ENCODE results near the gene MIAT. TPM values are rescaled to one million over a fixed set of nuclear protein-coding genes. Genes with fewer than 3 reads are reported as not detected.
A peak's percentile ranks its signal among the peaks of the same experiment; 100 is the strongest.

The MIAT gene
- total and polyA plus RNA-seq, 2 of the 8 experiments (the other 6 are each of a cell fraction or from before 2014, with no cell fraction given), result 27.6 to 36.0 TPM

DNA sequence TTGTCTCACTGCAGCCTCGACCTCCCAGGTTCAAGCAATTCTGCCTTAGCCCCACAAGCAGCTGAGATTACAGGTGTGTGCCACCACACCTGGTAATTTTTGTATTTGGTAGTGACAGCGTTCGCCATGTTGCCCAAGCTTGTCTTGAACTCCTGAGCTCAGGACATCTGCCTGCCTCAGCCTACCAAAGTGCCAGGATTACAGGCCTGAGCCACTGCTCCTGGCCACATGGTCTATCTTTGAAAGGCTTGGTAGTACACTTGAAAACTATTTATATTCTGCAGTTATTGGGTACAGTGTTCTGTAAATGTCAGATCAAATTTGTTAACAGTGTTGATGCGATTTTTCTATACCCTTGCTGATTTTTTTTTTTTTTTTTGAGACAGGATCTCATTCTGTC is 26.1 kb upstream of the MIAT start:
- TF ChIP-seq BCL11A (IDR thresholded peaks at IDR 0.05; ENCODE audit: low read depth in 2 of 2, low read length in 2 of 2), result no peak
- TF ChIP-seq GABPA (IDR thresholded peaks at IDR 0.05; ENCODE audit: borderline replicate concordance, insufficient read depth, low read length), result no peak
- TF ChIP-seq ASH2L (IDR thresholded peaks at IDR 0.05; ENCODE audit: low read length), result no peak
- no peak for TF ChIP-seq MAFK (IDR thresholded peaks at IDR 0.05; ENCODE audit: low read depth, low read length)
- TF ChIP-seq GTF2F1 (IDR thresholded peaks at IDR 0.05; ENCODE audit: borderline replicate concordance, low read depth, low read length), result no peak
- no peak for TF ChIP-seq TEAD4 (IDR thresholded peaks at IDR 0.05; ENCODE audit: low read depth, low read length)
- Histone ChIP-seq H3K23ac (ENCODE audit: insufficient read length) (no peak overlapping the region), H3K27ac (ENCODE audit: low read depth, low read length) (no peak overlapping the region), H3K14ac (ENCODE audit: insufficient read length) (no peak overlapping the region), H4K91ac (replicated peaks; ENCODE audit: insufficient read length, low read length) (no peak overlapping the region), H2BK12ac (ENCODE audit: low read depth, low read length) (no peak overlapping the region), H3K4me1 (replicated peaks in 1 of 4; ENCODE audit: control insufficient read depth in 3 of 4, insufficient read depth in 4 of 4, low read length in 3 of 4) (no peaks in the 10 kb centered on the region; a peak in 1 of 7 replicates), H2BK120ac (replicated peaks; ENCODE audit: low read depth, low read length) (no peak overlapping the region), H4K5ac (ENCODE audit: insufficient read length, low read depth, low read length) (no peak overlapping the region), H3K36me3 (ENCODE audit: control insufficient read depth in 2 of 4, insufficient read depth in 4 of 4, low read length in 3 of 4) (no peaks in the 10 kb centered on the region), H3K23me2 (ENCODE audit: low read depth, low read length) (no peaks in the 10 kb centered on the region), H4K8ac (ENCODE audit: extremely low read depth, insufficient read depth, low read length) (no peak overlapping the region), H3K56ac (replicated peaks; ENCODE audit: insufficient read length, low read depth, low read length) (no peak overlapping the region), H2BK20ac (ENCODE audit: low read length) (no peak overlapping the region), H4K20me1 (replicated peaks in 1 of 2; ENCODE audit: control insufficient read depth in 1 of 2, insufficient read depth in 2 of 2, low read length in 2 of 2) (no peaks in the 10 kb centered on the region), H2BK5ac (ENCODE audit: low read depth, low read length) (no peak overlapping the region; the same call in 1 of the 2 replicates), H3K9ac (replicated peaks in 1 of 4; ENCODE audit: extremely low read depth in 1 of 4, low read depth in 3 of 4, low read length in 3 of 4) (no peak overlapping the region), H3K79me2 (ENCODE audit: control insufficient read depth in 1 of 2, insufficient read depth in 2 of 2, low read length in 2 of 2) (no peaks in the 10 kb centered on the region), H2AK5ac (ENCODE audit: low read depth, low read length) (no peak overlapping the region), H3K4ac (replicated peaks; ENCODE audit: insufficient read length, low read depth, low read length) (no peak overlapping the region), H2AFZ (ENCODE audit: low read length) (no peak overlapping the region), H3K79me1 (ENCODE audit: low read depth, low read length) (no peaks in the 10 kb centered on the region), H3K4me3 (ENCODE audit: extremely low read depth in 1 of 4, insufficient read depth in 2 of 4, low read depth in 3 of 4, low read length in 4 of 4) (no peak overlapping the region), H2BK15ac (ENCODE audit: low read length) (0 out of 2 replicates have a peak overlapping the region, but pooled peaks have one; percentile 3), H3K9me3 (ENCODE audit: insufficient read depth in 2 of 2, low read depth in 1 of 2, low read length in 1 of 2) (no peaks in the 10 kb centered on the region; a peak in 1 of 4 replicates), H3K18ac (ENCODE audit: extremely low read depth, low read length) (no peak overlapping the region), H3K4me2 (ENCODE audit: insufficient read depth in 1 of 2, low read depth in 2 of 2, low read length in 2 of 2) (no peak overlapping the region), H3K27me3 (replicated peaks in 1 of 4; ENCODE audit: control insufficient read depth in 3 of 4, extremely low read depth in 1 of 4, insufficient read depth in 3 of 4, low read length in 3 of 4) (no peaks in the 10 kb centered on the region)
- WGBS, 2 experiments (ENCODE audit: extremely low coverage in 1 of 2, insufficient coverage in 1 of 2, insufficient read length in 1 of 2, insufficient replicate concordance in 2 of 2, low coverage in 1 of 2, low lambda C conversion rate in 2 of 2, missing lambda C conversion rate in 1 of 2), result 92% methylated on average over 4 of the region's 4 CpGs; no CpG with 5 or more reads in 1 of the 2 experiments
- ChIA-PET POLR2A (ENCODE audit: partially characterized antibody) (interaction anchor here (0.6 kb wide), 1 partner anchor 62 kb away, joined by 3 read pairs; no protein-coding TSS in a partner anchor), CTCF (ENCODE audit: partially characterized antibody) (interaction anchor here (0.9 kb wide), 1 partner anchor 15 kb away, joined by 3 read pairs; no protein-coding TSS in a partner anchor)
- FAIRE-seq (no peak), DNase-seq (ENCODE audit: low read depth in 1 of 2, low spot score in 2 of 2) (no peak)

Data from H1 (cell line).